ENCODE results near the gene ANAPC15. TPM values are rescaled to one million over a fixed set of nuclear protein-coding genes. Genes with fewer than 3 reads are reported as not detected.

Gene ANAPC15
- total and polyA plus RNA-seq, 2 experiments from 2014 or later, result 52.1 to 117 TPM

DNA sequence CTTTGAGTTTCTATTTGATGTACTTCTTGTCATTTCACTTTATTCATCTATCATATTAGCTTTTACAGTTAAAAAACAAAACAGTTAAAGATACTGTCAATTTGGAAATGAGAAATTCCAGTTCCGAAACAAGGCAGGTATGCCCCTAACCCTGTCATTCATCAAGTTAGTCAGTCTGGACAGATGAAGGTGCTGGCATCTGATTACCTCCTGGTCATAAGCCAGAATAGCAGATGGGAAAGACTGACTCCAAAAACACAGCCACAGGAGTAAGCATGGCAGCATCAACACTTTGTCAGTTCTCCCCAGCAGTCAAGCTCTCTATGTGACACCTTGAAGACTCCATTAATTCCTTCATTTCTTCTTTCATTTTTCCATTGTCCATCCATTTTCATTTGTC lies 27.5 kb downstream of the ANAPC15 start:
- no peak overlapping the region for H3K4me3 ChIP-seq
- no peaks in the 10 kb centered on the region for H3K79me2 ChIP-seq (replicated peaks; ENCODE audit: insufficient read depth)
- H3K4me3 Mint-ChIP-seq, result no peak overlapping the region
- ATAC-seq, result no peak
- no peaks in the 10 kb centered on the region for H3K27me3 ChIP-seq (ENCODE audit: insufficient read depth)
- peaks cover 3% of the 10 kb centered on the region for H3K27me3 Mint-ChIP-seq (ENCODE audit: insufficient read depth, low read depth, poor library complexity)
- H3K4me2 ChIP-seq, result no peak overlapping the region
- TF ChIP-seq, protein P1, sequence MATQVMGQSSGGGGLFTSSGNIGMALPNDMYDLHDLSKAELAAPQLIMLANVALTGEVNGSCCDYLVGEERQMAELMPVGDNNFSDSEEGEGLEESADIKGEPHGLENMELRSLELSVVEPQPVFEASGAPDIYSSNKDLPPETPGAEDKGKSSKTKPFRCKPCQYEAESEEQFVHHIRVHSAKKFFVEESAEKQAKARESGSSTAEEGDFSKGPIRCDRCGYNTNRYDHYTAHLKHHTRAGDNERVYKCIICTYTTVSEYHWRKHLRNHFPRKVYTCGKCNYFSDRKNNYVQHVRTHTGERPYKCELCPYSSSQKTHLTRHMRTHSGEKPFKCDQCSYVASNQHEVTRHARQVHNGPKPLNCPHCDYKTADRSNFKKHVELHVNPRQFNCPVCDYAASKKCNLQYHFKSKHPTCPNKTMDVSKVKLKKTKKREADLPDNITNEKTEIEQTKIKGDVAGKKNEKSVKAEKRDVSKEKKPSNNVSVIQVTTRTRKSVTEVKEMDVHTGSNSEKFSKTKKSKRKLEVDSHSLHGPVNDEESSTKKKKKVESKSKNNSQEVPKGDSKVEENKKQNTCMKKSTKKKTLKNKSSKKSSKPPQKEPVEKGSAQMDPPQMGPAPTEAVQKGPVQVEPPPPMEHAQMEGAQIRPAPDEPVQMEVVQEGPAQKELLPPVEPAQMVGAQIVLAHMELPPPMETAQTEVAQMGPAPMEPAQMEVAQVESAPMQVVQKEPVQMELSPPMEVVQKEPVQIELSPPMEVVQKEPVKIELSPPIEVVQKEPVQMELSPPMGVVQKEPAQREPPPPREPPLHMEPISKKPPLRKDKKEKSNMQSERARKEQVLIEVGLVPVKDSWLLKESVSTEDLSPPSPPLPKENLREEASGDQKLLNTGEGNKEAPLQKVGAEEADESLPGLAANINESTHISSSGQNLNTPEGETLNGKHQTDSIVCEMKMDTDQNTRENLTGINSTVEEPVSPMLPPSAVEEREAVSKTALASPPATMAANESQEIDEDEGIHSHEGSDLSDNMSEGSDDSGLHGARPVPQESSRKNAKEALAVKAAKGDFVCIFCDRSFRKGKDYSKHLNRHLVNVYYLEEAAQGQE (IDR thresholded peaks at IDR 0.05; ENCODE audit: unreplicated experiment), result no peak
- TF ChIP-seq POLR2AphosphoS5 (IDR thresholded peaks at IDR 0.05; ENCODE audit: low read depth) (no peak), ZNF331 (CRISPR knock-in tag; IDR thresholded peaks at IDR 0.05; ENCODE audit: low read depth) (no peak), JUNB (IDR thresholded peaks at IDR 0.05; ENCODE audit: unreplicated experiment) (no peak), ZNF114 (CRISPR knock-in tag; IDR thresholded peaks at IDR 0.05) (no peak), EZH2phosphoT487 (IDR thresholded peaks at IDR 0.05; ENCODE audit: unreplicated experiment) (no peak), NANOG (IDR thresholded peaks at IDR 0.05; ENCODE audit: borderline replicate concordance) (no peak), CREB1 (CRISPR knock-in tag; IDR thresholded peaks at IDR 0.05; ENCODE audit: low read depth) (no peak), STAT1 (IDR thresholded peaks at IDR 0.05; ENCODE audit: unreplicated experiment) (no peak), EZH2 (IDR thresholded peaks at IDR 0.05; ENCODE audit: low read depth, unreplicated experiment) (no peak)
- TF ChIP-seq, protein P2, sequence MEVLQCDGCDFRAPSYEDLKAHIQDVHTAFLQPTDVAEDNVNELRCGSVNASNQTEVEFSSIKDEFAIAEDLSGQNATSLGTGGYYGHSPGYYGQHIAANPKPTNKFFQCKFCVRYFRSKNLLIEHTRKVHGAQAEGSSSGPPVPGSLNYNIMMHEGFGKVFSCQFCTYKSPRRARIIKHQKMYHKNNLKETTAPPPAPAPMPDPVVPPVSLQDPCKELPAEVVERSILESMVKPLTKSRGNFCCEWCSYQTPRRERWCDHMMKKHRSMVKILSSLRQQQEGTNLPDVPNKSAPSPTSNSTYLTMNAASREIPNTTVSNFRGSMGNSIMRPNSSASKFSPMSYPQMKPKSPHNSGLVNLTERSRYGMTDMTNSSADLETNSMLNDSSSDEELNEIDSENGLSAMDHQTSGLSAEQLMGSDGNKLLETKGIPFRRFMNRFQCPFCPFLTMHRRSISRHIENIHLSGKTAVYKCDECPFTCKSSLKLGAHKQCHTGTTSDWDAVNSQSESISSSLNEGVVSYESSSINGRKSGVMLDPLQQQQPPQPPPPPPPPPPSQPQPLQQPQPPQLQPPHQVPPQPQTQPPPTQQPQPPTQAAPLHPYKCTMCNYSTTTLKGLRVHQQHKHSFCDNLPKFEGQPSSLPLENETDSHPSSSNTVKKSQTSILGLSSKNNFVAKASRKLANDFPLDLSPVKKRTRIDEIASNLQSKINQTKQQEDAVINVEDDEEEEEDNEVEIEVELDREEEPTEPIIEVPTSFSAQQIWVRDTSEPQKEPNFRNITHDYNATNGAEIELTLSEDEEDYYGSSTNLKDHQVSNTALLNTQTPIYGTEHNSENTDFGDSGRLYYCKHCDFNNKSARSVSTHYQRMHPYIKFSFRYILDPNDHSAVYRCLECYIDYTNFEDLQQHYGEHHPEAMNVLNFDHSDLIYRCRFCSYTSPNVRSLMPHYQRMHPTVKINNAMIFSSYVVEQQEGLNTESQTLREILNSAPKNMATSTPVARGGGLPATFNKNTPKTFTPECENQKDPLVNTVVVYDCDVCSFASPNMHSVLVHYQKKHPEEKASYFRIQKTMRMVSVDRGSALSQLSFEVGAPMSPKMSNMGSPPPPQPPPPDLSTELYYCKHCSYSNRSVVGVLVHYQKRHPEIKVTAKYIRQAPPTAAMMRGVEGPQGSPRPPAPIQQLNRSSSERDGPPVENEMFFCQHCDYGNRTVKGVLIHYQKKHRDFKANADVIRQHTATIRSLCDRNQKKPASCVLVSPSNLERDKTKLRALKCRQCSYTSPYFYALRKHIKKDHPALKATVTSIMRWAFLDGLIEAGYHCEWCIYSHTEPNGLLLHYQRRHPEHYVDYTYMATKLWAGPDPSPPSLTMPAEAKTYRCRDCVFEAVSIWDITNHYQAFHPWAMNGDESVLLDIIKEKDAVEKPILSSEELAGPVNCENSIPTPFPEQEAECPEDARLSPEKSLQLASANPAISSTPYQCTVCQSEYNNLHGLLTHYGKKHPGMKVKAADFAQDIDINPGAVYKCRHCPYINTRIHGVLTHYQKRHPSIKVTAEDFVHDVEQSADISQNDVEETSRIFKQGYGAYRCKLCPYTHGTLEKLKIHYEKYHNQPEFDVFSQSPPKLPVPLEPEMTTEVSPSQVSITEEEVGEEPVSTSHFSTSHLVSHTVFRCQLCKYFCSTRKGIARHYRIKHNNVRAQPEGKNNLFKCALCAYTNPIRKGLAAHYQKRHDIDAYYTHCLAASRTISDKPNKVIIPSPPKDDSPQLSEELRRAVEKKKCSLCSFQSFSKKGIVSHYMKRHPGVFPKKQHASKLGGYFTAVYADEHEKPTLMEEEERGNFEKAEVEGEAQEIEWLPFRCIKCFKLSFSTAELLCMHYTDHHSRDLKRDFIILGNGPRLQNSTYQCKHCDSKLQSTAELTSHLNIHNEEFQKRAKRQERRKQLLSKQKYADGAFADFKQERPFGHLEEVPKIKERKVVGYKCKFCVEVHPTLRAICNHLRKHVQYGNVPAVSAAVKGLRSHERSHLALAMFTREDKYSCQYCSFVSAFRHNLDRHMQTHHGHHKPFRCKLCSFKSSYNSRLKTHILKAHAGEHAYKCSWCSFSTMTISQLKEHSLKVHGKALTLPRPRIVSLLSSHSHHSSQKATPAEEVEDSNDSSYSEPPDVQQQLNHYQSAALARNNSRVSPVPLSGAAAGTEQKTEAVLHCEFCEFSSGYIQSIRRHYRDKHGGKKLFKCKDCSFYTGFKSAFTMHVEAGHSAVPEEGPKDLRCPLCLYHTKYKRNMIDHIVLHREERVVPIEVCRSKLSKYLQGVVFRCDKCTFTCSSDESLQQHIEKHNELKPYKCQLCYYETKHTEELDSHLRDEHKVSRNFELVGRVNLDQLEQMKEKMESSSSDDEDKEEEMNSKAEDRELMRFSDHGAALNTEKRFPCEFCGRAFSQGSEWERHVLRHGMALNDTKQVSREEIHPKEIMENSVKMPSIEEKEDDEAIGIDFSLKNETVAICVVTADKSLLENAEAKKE (CRISPR knock-in tag; IDR thresholded peaks at IDR 0.05), result no peak
- TF ChIP-seq, protein P3, sequence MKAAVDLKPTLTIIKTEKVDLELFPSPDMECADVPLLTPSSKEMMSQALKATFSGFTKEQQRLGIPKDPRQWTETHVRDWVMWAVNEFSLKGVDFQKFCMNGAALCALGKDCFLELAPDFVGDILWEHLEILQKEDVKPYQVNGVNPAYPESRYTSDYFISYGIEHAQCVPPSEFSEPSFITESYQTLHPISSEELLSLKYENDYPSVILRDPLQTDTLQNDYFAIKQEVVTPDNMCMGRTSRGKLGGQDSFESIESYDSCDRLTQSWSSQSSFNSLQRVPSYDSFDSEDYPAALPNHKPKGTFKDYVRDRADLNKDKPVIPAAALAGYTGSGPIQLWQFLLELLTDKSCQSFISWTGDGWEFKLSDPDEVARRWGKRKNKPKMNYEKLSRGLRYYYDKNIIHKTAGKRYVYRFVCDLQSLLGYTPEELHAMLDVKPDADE (IDR thresholded peaks at IDR 0.05), result no peak
- TF ChIP-seq, protein P4, sequence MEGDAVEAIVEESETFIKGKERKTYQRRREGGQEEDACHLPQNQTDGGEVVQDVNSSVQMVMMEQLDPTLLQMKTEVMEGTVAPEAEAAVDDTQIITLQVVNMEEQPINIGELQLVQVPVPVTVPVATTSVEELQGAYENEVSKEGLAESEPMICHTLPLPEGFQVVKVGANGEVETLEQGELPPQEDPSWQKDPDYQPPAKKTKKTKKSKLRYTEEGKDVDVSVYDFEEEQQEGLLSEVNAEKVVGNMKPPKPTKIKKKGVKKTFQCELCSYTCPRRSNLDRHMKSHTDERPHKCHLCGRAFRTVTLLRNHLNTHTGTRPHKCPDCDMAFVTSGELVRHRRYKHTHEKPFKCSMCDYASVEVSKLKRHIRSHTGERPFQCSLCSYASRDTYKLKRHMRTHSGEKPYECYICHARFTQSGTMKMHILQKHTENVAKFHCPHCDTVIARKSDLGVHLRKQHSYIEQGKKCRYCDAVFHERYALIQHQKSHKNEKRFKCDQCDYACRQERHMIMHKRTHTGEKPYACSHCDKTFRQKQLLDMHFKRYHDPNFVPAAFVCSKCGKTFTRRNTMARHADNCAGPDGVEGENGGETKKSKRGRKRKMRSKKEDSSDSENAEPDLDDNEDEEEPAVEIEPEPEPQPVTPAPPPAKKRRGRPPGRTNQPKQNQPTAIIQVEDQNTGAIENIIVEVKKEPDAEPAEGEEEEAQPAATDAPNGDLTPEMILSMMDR (conservative IDR thresholded peaks at IDR 0.05; ENCODE audit: low read depth in 2 of 2), result no peak
- H2AFZ ChIP-seq, result no peak overlapping the region
- H3K9me2 ChIP-seq (ENCODE audit: insufficient read depth), result no peaks in the 10 kb centered on the region
- no peaks in the 10 kb centered on the region for H3K36me3 Mint-ChIP-seq (ENCODE audit: low read depth)
- H3K36me3 ChIP-seq (ENCODE audit: insufficient read depth), result no peaks in the 10 kb centered on the region
- no peaks in the 10 kb centered on the region; the same call in 1 of the 2 replicates for H4K20me1 ChIP-seq (replicated peaks; ENCODE audit: insufficient read depth)
- no peaks in the 10 kb centered on the region for H3F3A ChIP-seq (replicated peaks; ENCODE audit: low read depth)
- no peaks in the 10 kb centered on the region; the same call in 2 of the 3 replicates for H3K9me3 Mint-ChIP-seq
- DNase-seq (ENCODE audit: low spot score), result no peak
- peaks cover 13% of the 10 kb centered on the region for H3K4me1 Mint-ChIP-seq
- no peaks in the 10 kb centered on the region for H3K4me1 ChIP-seq (ENCODE audit: insufficient read depth)
- H3K27ac ChIP-seq (ENCODE audit: low read depth), result no peak overlapping the region
- no peak overlapping the region for H3K27ac Mint-ChIP-seq

Data from GM23338 (cell line).